SIG-M5 treated with dmso at 0.1 percent for 504 hours (cell line): ENCODE results near the gene RFX5.
"Not testable (repeated sequence)": the region's sequence is repeated elsewhere in the genome, so short reads cannot be mapped to it uniquely, and the experiment has no call there.

ENCODE experiments used
- DNase-seq: peaks from one replicate; lab custom pipeline; 2025; ENCODE audit not compliant: unreplicated experiment; lab: John Stamatoyannopoulos, UW

The RFX5 gene

GRCh38 chr1:151362308-151363155 lies 15.5 kb upstream of the RFX5 start:
- DNase-seq, result no peak

DNA sequence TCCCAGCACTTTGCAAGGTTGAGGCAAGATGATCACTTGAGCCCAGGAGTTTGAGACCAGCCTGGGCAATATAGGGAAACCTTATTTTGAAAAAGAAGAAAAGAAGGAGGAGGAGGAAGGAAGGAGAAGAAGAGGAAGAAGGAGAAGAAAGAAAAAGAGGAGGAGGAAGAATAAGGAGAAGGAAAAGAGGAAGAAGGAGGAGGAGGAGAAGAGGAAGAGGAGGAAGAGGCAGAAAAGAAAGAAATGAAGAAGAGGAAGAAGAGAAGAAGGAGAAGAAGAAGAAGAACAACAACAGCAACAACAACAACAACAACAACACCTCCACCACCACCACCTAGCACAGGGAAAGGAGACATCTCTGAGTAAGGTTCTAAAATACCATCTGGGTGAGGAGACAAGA lies 14.8 kb upstream of the RFX5 start:
- DNase-seq, result no peak

DNA sequence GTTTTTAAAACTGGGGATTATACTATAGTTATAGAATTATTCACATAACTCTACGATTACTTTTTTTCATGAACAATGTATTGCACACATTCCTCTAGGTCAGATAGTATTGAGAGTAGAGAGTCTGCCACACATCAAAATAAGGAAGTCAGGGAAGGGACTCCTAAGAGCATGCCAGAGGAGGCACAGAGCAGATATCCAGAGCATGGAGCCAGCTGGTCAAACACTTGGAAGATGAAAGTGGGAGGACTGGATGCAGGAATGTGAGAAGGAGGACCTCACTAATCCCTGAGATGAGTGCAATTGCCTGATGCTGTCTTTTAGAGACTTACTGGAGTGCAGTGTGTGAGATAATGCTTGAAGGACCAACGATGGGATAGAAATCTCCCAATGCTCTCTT lies 9.6 kb upstream of the RFX5 start:
- DNase-seq, result peak; percentile 21

- peak; percentile 30 for DNase-seq
Measured at GRCh38 chr1:151352021-151352718, 5.1 kb upstream of the RFX5 start.

- not testable (repeated sequence) for DNase-seq
Measured at GRCh38 chr1:151350323-151350722, 3.3 kb upstream of the RFX5 start.

DNA sequence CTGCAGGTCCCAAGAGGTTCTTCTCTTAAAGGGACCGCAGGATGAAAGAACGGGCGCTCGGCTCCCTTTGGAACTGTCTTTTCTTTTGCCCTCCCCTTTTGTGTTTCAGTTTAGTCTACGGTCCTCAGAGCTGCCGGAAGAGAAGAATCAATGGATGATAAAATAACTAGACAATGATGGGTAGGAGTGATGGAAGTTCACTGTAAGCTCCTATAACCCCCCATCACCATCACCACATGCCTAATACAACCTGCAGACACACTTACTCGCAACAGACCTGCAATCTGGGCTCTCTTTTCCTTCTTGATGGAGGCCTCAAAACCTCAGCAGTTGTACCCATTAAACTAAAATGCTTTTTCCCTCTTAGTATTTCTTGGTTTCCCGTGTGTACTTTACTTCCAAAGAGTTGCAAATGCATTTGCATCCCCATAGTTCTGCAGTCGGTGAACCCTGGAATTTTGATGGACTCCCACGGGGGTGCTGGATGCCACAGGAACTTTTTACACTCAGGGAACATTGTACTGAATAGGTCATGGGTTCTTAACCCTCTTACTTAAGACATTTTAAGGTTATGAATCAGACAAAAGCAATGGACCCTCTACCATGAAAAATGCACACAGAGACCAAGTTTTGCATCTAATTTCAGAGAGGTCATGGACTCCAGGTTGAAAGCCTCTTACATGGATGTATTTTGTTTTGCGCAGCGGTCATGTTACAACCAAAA lies 633 bp upstream of the RFX5 start:
- no peak for DNase-seq

DNA sequence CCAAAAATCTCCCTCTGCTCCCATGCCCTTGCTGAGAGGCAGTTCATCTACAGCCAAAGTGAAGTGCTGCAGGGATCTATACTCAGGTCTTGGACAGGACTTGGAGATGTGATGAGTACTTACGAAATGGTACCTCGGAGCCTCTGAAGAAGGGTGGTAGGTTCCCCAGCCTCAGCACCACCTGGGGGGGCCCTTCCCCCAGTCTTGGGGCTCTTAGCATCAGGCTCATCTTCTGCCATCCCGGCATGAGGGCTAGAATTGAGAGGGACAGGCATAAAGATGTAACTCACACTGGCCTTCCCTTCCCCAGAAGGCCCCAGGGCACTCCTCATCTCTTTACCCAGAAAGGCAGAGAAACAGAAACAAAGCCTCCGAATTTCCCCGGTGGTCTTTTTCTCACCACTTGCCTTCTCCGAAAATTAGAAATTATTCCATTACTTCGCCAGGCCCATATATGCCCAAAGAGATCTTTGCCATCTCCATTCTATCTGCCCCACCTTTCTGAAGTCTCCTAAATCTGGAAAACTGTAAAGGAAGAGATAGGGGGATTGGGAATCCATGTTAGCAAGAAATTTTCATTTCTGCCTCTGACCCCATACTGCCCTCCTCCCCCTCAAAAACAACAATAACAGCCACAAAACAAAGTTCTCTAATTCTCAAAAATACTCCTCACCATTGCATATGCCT lies 827 bp downstream of the RFX5 start:
- no peak for DNase-seq

DNA sequence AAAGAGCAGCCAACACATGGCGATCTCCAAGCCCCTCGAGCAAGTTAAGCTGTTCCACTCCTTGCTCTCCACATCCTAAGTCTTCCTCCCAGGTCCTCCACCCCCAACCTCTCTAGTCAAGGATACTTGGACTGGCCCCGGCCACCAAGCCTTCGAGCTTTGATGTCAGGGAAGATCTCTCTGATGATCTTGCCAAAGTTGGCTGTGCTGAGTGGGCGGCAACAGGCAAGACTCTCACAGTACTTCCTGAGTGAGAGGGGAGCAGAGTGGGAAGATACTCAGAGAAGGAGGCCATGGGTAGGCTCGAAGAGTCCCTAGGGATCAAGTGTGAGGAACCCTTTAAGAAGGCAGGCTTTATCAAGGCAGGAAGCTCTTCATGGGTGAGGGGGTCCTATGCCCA lies 2.8 kb downstream of the RFX5 start:
- no peak for DNase-seq

GRCh38 chr1:151343587-151343986 lies 3.5 kb downstream of the RFX5 start:
- no peak for DNase-seq

- DNase-seq, result no peak
Measured at GRCh38 chr1:151342569-151342968, 4.5 kb downstream of the RFX5 start.

DNA sequence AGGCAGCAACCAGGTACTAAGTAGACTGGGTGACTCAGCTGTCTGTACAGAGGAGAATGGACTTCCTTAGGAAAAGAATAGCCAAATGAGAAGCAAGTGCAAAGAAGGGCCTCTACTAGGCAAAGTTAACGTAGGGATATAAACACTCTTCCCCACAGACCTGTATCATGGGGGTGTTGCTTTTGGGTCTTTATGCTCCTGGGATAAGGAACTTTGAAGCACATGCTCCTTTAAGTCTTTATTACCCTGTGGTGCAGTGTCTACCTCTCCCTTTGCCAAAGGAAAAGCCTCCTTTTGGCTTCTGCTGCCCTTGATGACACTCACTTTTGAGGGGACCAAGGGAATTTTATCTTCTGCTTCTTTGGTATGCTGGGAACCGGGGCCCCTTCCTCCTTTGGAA lies 5.0 kb downstream of the RFX5 start:
- no peak for DNase-seq

DNA sequence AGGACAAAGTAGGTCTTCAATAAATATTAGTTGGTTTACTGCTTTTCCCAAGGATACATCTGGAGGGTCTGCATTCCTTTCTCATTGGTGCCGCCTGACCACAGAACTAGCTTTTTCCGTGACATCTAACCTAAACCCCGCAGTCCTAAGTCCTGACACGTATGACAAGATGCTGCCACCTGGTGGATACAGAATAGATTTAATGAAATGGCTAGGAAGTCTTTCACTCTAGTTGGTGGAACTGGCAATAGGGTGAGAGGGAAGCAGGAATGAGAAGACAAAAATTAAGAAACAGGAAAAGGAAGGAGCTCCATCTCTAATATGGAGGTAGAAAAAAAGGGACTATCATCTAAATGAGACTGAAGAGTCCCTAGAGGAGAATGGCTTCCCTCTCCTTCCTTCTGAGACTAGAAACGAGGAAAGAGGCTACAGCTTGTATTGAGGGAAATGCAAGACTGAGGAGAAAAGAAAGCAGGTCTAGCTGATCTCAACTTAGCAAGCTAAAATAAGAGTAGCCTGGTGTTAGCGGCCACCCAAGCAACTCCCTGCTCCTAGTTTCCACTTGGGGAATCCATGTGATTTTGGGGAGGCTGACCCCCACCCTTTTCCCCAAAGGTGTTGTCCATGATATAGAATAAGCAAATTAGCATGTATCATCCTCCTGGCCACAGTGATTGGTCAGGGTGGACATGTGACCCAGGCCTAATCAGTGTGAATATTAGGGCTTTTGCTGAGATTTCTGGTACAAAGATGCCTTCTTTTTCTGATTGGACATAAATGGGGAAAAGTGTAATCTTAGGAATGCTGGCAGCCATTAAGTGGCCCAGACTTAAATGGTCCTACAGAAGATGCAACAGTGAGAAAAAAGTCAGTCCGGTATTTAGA lies 5.9 kb downstream of the RFX5 start:
- peak; percentile 96 for DNase-seq

DNA sequence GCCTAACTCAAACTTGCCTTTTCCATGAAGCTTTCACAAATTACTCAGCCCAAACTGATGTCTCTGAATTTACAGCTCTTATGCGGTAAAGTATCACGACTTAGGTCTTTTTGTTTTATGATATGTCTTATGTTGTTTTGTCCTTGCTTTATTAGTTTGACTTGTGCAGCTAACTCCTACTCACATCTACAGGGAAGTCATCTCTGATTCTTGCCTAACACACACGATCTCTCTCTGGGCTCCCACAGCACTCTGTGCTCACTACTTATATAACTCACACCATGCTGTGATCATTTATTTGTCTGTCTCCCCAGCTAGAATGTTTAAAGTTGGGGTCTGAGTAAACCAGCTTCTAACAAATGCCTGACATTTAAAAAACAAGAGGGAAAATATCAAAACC lies 10.5 kb downstream of the RFX5 start:
- DNase-seq, result no peak

GRCh38 chr1:151334822-151335221 lies 12.2 kb downstream of the RFX5 start:
- DNase-seq, result no peak

DNA sequence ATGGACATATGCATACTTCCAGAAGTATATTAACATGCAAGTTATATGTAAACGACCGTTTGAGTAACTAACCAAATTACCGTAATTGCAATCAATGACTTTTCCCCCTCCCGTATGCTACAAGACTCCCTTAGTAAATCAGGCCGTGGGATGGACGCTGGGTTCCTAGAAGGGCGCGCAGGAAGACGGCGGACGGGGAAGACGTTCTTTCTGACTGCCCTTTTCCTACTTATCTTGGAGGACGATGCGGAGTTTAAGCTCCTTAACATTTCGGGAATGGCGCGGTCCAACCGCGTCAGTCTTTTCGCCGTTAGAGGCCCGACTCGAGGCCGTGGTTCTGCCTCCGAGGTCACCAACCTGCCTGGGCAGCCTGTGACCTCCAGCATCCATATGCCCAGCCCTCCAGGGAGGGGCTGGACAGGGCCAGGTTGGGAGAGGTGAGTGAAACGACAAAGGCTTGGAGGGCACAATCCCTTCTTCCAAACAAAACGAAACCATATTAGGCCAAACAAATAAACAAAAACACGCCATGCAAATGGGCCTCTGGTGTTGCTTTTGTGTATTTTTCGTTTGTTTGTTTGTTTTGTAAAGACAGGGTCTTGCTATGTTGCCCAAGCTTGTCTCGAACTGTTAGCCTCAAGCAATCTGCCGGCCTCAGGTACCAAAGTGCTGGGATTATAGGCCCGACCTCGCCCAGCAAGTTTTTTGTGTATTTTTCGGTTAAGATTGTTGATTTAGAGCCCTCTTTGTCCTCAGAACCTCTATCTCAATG lies 19.0 kb downstream of the RFX5 start:
- DNase-seq, result no peak

DNA sequence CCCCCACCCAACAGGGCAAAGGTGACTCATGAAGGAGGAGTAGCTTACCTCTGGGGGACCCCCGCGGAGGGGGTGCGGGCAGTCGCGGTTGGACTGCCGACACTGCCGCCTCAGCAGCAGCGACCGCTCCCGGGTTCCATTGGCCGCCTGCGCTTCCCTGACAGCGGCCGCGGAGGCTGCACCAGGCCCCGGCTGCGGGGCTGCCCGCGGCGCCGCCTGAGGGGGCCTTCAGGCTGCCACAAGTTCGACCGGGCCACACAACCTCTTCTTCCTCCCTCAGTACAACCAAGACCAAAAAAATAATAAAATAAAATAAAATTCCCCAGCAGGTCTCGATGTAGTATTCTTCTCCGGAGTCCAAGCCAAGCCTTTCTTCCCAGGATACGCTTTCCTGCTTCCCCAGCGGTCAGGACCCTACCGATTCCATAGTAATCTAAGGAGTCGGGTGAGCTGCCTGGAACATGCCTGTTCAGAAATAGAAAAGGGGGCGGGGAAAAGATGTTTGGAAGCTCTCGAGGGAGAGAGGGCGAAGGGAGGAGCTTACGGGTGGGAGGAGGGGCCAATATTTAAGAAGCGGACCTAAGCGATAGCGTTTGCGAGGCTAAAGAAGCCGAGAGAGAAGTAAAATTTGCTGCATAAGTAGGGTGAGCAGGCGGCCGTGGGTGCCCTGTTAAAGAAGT lies 19.7 kb downstream of the RFX5 start, which contains the start of gene PI4KB:
PI4KB (minus strand) TSS at position 194 of the 680 bp plus-strand sequence. CDS start 10,935 bp downstream, outside the sequence.
- DNase-seq, result peak; percentile 100

- DNase-seq, result peak; percentile 84
Measured at GRCh38 chr1:151326619-151327222, 20.3 kb downstream of the RFX5 start.

GRCh38 chr1:151325646-151326429 lies 21.2 kb downstream of the RFX5 start:
- no peak for DNase-seq
